GM18517 (cell line): Measurements from ENCODE around the gene GCAT.

Experiments
- ATAC-seq: cut with Tn5 transposase; IDR thresholded peaks from one replicate; pipeline ENCODE4 v1.9.1; 2021; ENCODE audit warnings: mild to moderate bottlenecking, moderate library complexity; ENCODE audit not compliant: unreplicated experiment

The GCAT gene

GRCh38 chr22:37842015-37842793, 34.5 kb downstream of the GCAT start:
- no peak for ATAC-seq

DNA sequence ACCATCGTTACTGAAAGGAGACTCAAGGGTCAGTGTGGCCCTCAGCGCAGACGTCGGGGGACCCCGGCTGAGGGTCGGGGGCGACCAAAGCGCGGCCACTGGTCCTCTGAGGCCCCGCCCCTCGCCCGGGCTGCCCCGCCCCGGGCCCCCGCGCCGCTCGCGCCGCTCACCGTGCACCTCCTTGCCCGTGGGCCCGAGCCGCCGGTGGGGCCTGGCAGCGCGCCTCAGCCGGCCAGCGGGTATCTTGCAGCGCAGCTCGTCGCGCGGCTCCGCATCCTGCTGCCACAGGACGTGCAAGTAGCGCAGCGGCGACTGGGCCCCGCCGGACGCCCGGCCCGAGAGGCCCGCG, 36.0 kb downstream of the GCAT start:
- peak; percentile 36 for ATAC-seq

DNA sequence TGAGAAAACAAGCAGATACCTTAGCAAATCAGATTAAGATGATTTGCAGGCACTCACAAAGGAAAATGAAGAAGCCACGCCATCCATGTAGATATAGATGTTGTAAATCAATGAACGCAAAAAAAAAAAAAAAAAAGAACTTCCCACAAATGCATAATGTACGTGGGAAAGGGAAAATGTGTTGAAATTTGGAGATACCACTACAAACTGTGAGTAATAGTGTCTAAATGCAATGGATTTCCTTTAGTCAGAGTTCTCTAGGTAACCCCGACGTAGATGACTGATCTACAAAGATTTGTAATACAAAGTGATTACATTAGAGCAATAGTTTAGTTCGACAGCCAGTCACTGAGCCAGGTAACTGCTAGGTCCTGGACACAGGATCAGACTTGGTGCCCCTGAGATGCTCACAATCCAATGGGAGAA, 37.2 kb downstream of the GCAT start:
- no peak for ATAC-seq

GRCh38 chr22:37846433-37846832, 38.7 kb downstream of the GCAT start:
- no peak for ATAC-seq

- no peak for ATAC-seq
Observed at GRCh38 chr22:37848587-37849088, 40.9 kb downstream of the GCAT start.

GRCh38 chr22:37849089-37849751, 41.5 kb downstream of the GCAT start, which contains the start of gene EIF3L:
Gene EIF3L (plus strand): TSS chr22:37849419. CDS start chr22:37849450, 31 bp downstream.
- ATAC-seq: peak; percentile 63

DNA sequence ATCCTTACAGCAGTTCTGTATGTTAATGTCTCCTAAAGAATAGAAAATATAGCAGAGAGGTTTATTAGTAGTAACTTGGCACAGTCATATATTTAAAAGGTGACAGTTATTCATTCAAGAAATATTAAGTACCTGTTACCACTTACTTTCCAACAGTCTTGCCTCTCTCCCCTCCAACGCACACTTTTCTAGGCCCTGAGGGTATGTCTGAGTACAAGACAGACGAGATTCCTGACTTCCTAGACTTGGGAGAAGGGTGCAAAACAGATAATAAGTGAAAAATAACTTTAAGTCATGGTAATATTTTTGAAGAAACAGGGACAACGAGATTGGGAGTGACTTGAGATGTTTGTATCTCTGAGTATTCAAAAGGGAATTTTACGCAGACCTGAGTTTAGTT, 43.1 kb downstream of the GCAT start:
- no peak for ATAC-seq

- ATAC-seq: no peak
Observed at GRCh38 chr22:37852418-37852817, 44.7 kb downstream of the GCAT start.

DNA sequence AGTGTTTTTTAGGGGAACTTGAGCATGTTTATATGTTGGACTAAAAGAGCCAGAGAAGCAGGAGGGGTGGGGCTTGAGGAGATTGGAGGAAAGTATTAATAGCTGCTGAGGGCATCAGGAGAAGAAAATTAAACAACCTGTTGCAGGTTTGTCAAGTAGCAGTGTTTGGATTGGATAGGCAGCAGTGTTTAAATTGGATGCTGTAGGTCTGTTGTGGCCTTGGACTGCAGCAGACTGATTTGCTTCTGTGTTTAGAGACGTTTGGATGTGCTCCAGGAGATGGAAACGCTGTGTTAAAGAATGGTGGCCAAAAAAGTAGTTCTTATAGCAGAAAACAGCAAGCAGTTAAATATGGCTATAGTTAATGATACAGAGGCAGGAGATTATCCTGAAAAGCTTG, 47.2 kb downstream of the GCAT start:
- ATAC-seq: no peak

DNA sequence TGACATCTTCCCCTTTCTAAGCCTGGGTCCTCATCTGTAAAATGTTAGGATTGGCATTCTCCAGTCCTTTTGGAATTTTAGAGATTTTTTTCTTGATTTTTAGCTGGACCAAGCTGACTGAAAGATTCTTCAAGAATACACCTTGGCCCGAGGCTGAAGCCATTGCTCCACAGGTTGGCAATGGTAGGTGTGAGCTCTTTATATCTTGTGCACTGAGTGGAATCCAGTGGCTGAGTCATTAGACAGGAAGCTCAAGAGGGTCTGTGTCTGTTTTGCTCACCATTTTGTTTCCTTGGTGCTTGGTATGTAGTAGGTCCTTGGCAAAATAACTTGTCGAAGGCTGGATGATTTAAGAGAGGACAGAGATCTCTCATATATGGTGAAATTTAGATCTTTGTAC, 47.7 kb downstream of the GCAT start:
- ATAC-seq: no peak

DNA sequence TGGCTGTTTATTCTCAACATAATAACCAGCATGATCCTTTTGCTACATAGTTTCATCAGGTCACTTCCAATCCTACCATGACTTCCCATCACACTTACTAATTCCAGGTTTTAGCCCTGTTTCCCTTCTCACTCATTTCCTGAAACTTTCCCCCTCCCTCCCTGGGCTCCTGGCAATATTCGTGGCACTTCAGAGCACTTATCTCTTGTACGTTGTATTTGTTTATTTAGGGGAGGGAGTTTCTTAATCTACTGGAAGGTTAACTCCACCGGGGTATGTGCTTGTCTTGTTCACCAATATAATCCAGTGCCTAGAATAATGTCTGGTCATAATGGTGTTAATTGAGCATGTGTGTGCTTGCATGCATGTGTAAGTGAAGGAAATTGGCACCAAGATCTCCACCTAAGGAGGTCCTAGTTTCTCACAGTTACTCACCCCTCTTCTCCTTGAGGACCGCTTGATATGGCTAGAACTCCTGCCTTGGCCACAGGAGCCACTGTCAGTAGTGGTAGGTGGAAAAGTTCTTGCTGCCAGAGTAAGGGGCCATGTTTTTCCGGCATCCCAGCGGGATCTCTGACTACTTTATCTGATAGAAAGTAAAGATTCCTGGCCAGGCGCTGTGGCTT, 53.2 kb downstream of the GCAT start:
- no peak for ATAC-seq

GRCh38 chr22:37862570-37863325, 55.0 kb downstream of the GCAT start:
- no peak for ATAC-seq

- ATAC-seq: no peak
Observed at GRCh38 chr22:37865510-37865909, 57.8 kb downstream of the GCAT start.
